Activated T-helper 1 cell treated with anti-CD3 and anti-CD28 coated beads, Interleukin-12 subunit alpha, Interleukin-12 subunit beta, Interleukin-2, Interleukin-4 antibody, amounts not matched to agents 30 ng/mL and 10 ng/mL and 1 ng/mL, durations not matched to agents 14 hours and 24 hours and 36 hours (primary cell): Measurements from ENCODE around the gene EPS15. TPM values are rescaled to one million over a fixed set of nuclear protein-coding genes. Genes with fewer than 3 reads are reported as not detected.
"Not testable (repeated sequence)": the region's sequence is repeated elsewhere in the genome, so short reads cannot be mapped to it uniquely, and the experiment has no call there.

ENCODE experiments used
- DNase-seq: peaks from one replicate; pipeline ENCODE4 v3.0.0; 2021; ENCODE audit warnings: low spot score
- H3K27ac Mint-ChIP-seq: one replicate; pipeline ENCODE4 v1.8.0; 2021; ENCODE audit warnings: mild to moderate bottlenecking, mixed read lengths
- H3K27me3 Mint-ChIP-seq: one replicate; pipeline ENCODE4 v1.8.0; 2022; ENCODE audit warnings: mild to moderate bottlenecking, moderate library complexity, mixed read lengths; ENCODE audit not compliant: insufficient read depth
- H3K36me3 Mint-ChIP-seq: one replicate; pipeline ENCODE4 v1.8.0; 2021; ENCODE audit warnings: low read depth, mixed read lengths
- H3K4me1 Mint-ChIP-seq: one replicate; pipeline ENCODE4 v1.8.0; 2021; ENCODE audit warnings: low read depth, mixed read lengths
- H3K4me3 Mint-ChIP-seq: one replicate; pipeline ENCODE4 v1.8.0; 2021; ENCODE audit warnings: mild to moderate bottlenecking, moderate library complexity, mixed read lengths
- H3K9me3 Mint-ChIP-seq: one replicate; pipeline ENCODE4 v1.8.0; 2021; ENCODE audit warnings: mixed read lengths
- intact Hi-C: fragments of 100-400 bp; cut with micrococcal nuclease; formaldehyde crosslinking; loops from one replicate; pipeline ENCODE4 v1.15.1; 2024
- total RNA-seq: library from RNA; stranded (reverse); gene quantifications from 2 replicates; pipeline ENCODE4 v1.2.3, GENCODE V29; 2022

The EPS15 gene
- total RNA-seq, 1 donor from 2014 or later: 55.5 TPM

- peaks cover 49% of the 10 kb centered on the region for H3K36me3 Mint-ChIP-seq
- intact Hi-C loops, DNase-seq, H3K27ac Mint-ChIP-seq, H3K4me3 Mint-ChIP-seq, H3K27me3 Mint-ChIP-seq: not testable (repeated sequence)
- peaks cover 22% of the 10 kb centered on the region for H3K9me3 Mint-ChIP-seq
- peaks cover 12% of the 10 kb centered on the region for H3K4me1 Mint-ChIP-seq
Observed at GRCh38 chr1:51474832-51475620, 44.0 kb downstream of the EPS15 start.

GRCh38 chr1:51473331-51474115, 45.5 kb downstream of the EPS15 start:
- Mint-ChIP-seq H3K36me3 (peaks cover 39% of the 10 kb centered on the region), H3K4me3 (no peak overlapping the region), H3K9me3 (peaks cover 14% of the 10 kb centered on the region), H3K4me1 (peaks cover 5% of the 10 kb centered on the region), H3K27ac (no peak overlapping the region), H3K27me3 (no peaks in the 10 kb centered on the region)
- no peak for DNase-seq
- intact Hi-C loops: no loop called here

GRCh38 chr1:51472359-51472758, 46.7 kb downstream of the EPS15 start:
- DNase-seq: no peak
- H3K27ac Mint-ChIP-seq: no peak overlapping the region
- peaks cover 5% of the 10 kb centered on the region for H3K4me1 Mint-ChIP-seq
- intact Hi-C loops: no loop called here
- H3K27me3 Mint-ChIP-seq: no peaks in the 10 kb centered on the region
- no peak overlapping the region for H3K4me3 Mint-ChIP-seq
- peaks cover 11% of the 10 kb centered on the region for H3K9me3 Mint-ChIP-seq
- peaks cover 36% of the 10 kb centered on the region for H3K36me3 Mint-ChIP-seq

- peaks cover 5% of the 10 kb centered on the region for H3K4me1 Mint-ChIP-seq
- H3K36me3 Mint-ChIP-seq: peaks cover 33% of the 10 kb centered on the region
- H3K4me3 Mint-ChIP-seq: no peak overlapping the region
- no peak overlapping the region for H3K27ac Mint-ChIP-seq
- no peaks in the 10 kb centered on the region for H3K9me3 Mint-ChIP-seq
- intact Hi-C loops: no loop called here
- no peaks in the 10 kb centered on the region for H3K27me3 Mint-ChIP-seq
- DNase-seq: no peak
Observed at GRCh38 chr1:51469518-51469917, 49.5 kb downstream of the EPS15 start.

GRCh38 chr1:51464828-51465227, 54.2 kb downstream of the EPS15 start:
- no peak for DNase-seq
- no peaks in the 10 kb centered on the region for H3K4me1 Mint-ChIP-seq
- H3K27me3 Mint-ChIP-seq: no peaks in the 10 kb centered on the region
- no peaks in the 10 kb centered on the region for H3K9me3 Mint-ChIP-seq
- H3K4me3 Mint-ChIP-seq: no peak overlapping the region
- intact Hi-C loops: no loop called here
- H3K36me3 Mint-ChIP-seq: peaks cover 30% of the 10 kb centered on the region
- no peak overlapping the region for H3K27ac Mint-ChIP-seq

- H3K9me3 Mint-ChIP-seq: no peaks in the 10 kb centered on the region
- H3K27ac Mint-ChIP-seq: no peak overlapping the region
- no peak overlapping the region for H3K4me3 Mint-ChIP-seq
- H3K4me1 Mint-ChIP-seq: no peaks in the 10 kb centered on the region
- H3K36me3 Mint-ChIP-seq: peaks cover 30% of the 10 kb centered on the region
- H3K27me3 Mint-ChIP-seq: no peaks in the 10 kb centered on the region
- intact Hi-C loops: no loop called here
- no peak for DNase-seq
Observed at GRCh38 chr1:51463561-51463960, 55.5 kb downstream of the EPS15 start.

GRCh38 chr1:51462289-51462688, 56.8 kb downstream of the EPS15 start:
- H3K4me1 Mint-ChIP-seq, H3K27me3 Mint-ChIP-seq, intact Hi-C loops, H3K27ac Mint-ChIP-seq, H3K9me3 Mint-ChIP-seq, DNase-seq, H3K4me3 Mint-ChIP-seq: not testable (repeated sequence)
- H3K36me3 Mint-ChIP-seq: peaks cover 33% of the 10 kb centered on the region

GRCh38 chr1:51454554-51454953, 64.5 kb downstream of the EPS15 start:
- peaks cover 15% of the 10 kb centered on the region for H3K36me3 Mint-ChIP-seq
- H3K27me3 Mint-ChIP-seq: no peaks in the 10 kb centered on the region
- DNase-seq: no peak
- intact Hi-C loops: no loop called here
- H3K4me3 Mint-ChIP-seq: no peak overlapping the region
- H3K27ac Mint-ChIP-seq: no peak overlapping the region
- no peaks in the 10 kb centered on the region for H3K9me3 Mint-ChIP-seq
- H3K4me1 Mint-ChIP-seq: no peaks in the 10 kb centered on the region

GRCh38 chr1:51453010-51453409, 66.1 kb downstream of the EPS15 start:
- Mint-ChIP-seq H3K4me1 (no peaks in the 10 kb centered on the region), H3K27ac (no peak overlapping the region)

GRCh38 chr1:51448844-51449454, 70.1 kb downstream of the EPS15 start:
- not testable (repeated sequence) for DNase-seq, H3K27ac Mint-ChIP-seq, H3K4me3 Mint-ChIP-seq, H3K27me3 Mint-ChIP-seq, H3K9me3 Mint-ChIP-seq
- intact Hi-C loops: loop anchor here (10.0 kb wide), 1 partner anchor 316 kb away; no protein-coding TSS in a partner anchor
- peaks cover 16% of the 10 kb centered on the region for H3K4me1 Mint-ChIP-seq
- H3K36me3 Mint-ChIP-seq: peaks cover 25% of the 10 kb centered on the region

More at GRCh38 chr1:51453010-51453409, 66.1 kb downstream of the EPS15 start:
- H3K36me3 Mint-ChIP-seq: peaks cover 16% of the 10 kb centered on the region
- no peaks in the 10 kb centered on the region for H3K27me3 Mint-ChIP-seq
- intact Hi-C loops: no loop called here
- no peak overlapping the region for H3K4me3 Mint-ChIP-seq
- DNase-seq: no peak
- no peaks in the 10 kb centered on the region for H3K9me3 Mint-ChIP-seq

GRCh38 chr1:51445351-51446090, 73.5 kb downstream of the EPS15 start:
- no peak overlapping the region for H3K27ac Mint-ChIP-seq

GRCh38 chr1:51444534-51445192, 74.4 kb downstream of the EPS15 start:
- DNase-seq: no peak
- Mint-ChIP-seq H3K9me3 (no peaks in the 10 kb centered on the region), H3K27ac (no peak overlapping the region), H3K27me3 (no peaks in the 10 kb centered on the region), H3K36me3 (peaks cover 39% of the 10 kb centered on the region), H3K4me1 (peaks cover 30% of the 10 kb centered on the region), H3K4me3 (no peak overlapping the region)
- intact Hi-C loops: loop anchor here (2.0 to 10.0 kb wide), 3 partner anchors 56 to 320 kb away; partner anchors contain the start of gene EPS15

More at GRCh38 chr1:51445351-51446090, 73.5 kb downstream of the EPS15 start:
- intact Hi-C loops: loop anchor here (2.0 to 10.0 kb wide), 2 partner anchors 55 to 319 kb away; no protein-coding TSS in a partner anchor
- H3K36me3 Mint-ChIP-seq: peaks cover 36% of the 10 kb centered on the region
- H3K27me3 Mint-ChIP-seq: no peaks in the 10 kb centered on the region
- H3K4me1 Mint-ChIP-seq: peaks cover 30% of the 10 kb centered on the region
- no peak overlapping the region for H3K4me3 Mint-ChIP-seq
- H3K9me3 Mint-ChIP-seq: no peaks in the 10 kb centered on the region
- DNase-seq: no peak
